ENCODE data around the gene TFDP3.

The TFDP3 gene

GRCh38 chrX:133185119-133185518 lies 33.0 kb downstream of the TFDP3 start:
- no peak for DNase-seq

- DNase-seq: no peak
These were observed 34.3 kb downstream of the TFDP3 start for GRCh38 chrX:133183806-133184205.

- no peak for DNase-seq
These were observed 38.7 kb downstream of the TFDP3 start for GRCh38 chrX:133179500-133179899.

DNA sequence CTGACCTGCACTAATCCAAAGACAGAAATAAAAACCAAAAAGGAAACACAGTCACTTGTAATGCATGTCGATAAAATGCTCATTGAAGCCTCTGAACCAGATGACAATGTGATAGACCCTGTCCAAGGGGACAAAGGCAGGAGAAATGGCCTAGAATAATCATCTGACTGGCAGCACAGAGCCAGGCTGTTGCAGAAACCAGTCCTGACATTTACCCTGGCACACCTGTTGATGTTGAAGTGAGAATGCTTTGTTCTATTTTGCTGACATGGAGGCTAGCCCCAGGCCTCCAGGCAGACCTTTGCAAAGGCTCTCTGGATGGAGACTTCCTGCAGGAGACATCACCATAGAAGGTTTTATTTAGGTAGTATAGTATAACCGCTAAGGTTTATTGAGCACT lies 41.0 kb downstream of the TFDP3 start:
- DNase-seq: no peak

GRCh38 chrX:133175605-133176004 lies 42.5 kb downstream of the TFDP3 start:
- DNase-seq: no peak

GRCh38 chrX:133175162-133175561 lies 43.0 kb downstream of the TFDP3 start:
- no peak for DNase-seq

GRCh38 chrX:133171962-133172708 lies 46.0 kb downstream of the TFDP3 start:
- peak; percentile 1 for DNase-seq

Measured in inflammatory macrophage treated with lipopolysaccharide for 4 hours (primary cell).